Activated T-cell treated with anti-CD3 and anti-CD28 coated beads, Interleukin-2, amount 50 U/mL, for 4 hours (primary cell): ENCODE data around the gene GPR152. TPM values are rescaled to one million over a fixed set of nuclear protein-coding genes. Genes with fewer than 3 reads are reported as not detected.
A peak's percentile ranks its signal among the peaks of the same experiment; 100 is the strongest.

Source experiments
- ATAC-seq, 2 donors: fragments of 200-7000 bp; cut with Tn5 transposase; one replicate each; pipeline ENCODE4 v1.10.0; 2021
- DNase-seq: peaks from one replicate; pipeline ENCODE4 v3.0.0-alpha.2; 2020
- H3K27me3 Mint-ChIP-seq: one replicate; pipeline ENCODE4 v1.8.0; 2021; ENCODE audit warnings: low read depth, mixed read lengths
- H3K36me3 Mint-ChIP-seq: one replicate; pipeline ENCODE4 v1.8.0; 2022; ENCODE audit warnings: mixed read lengths; ENCODE audit not compliant: insufficient read depth
- H3K4me1 Mint-ChIP-seq: one replicate; pipeline ENCODE4 v1.8.0; 2021; ENCODE audit warnings: low read depth, mixed read lengths
- H3K4me3 Mint-ChIP-seq: one replicate; pipeline ENCODE4 v1.8.0; 2021; ENCODE audit warnings: mild to moderate bottlenecking, moderate library complexity, mixed read lengths
- H3K9me3 Mint-ChIP-seq: one replicate; pipeline ENCODE4 v1.8.0; 2021; ENCODE audit warnings: mixed read lengths
- total RNA-seq, 3 donors: library from RNA; stranded (reverse); gene quantifications; one replicate each; pipeline ENCODE4 v1.2.1, GENCODE V29; 2021

The GPR152 gene
- total RNA-seq, 3 donors from 2014 or later, result not detected

- Mint-ChIP-seq H3K4me3 (peak overlapping the region; percentile 74), H3K36me3 (no peaks in the 10 kb centered on the region), H3K4me1 (peaks cover 76% of the 10 kb centered on the region), H3K9me3 (no peaks in the 10 kb centered on the region), H3K27me3 (no peaks in the 10 kb centered on the region)
- DNase-seq (no peak), ATAC-seq (no peak)
These were observed 9.8 kb downstream of the GPR152 start for GRCh38 chr11:67442504-67443404.

DNA sequence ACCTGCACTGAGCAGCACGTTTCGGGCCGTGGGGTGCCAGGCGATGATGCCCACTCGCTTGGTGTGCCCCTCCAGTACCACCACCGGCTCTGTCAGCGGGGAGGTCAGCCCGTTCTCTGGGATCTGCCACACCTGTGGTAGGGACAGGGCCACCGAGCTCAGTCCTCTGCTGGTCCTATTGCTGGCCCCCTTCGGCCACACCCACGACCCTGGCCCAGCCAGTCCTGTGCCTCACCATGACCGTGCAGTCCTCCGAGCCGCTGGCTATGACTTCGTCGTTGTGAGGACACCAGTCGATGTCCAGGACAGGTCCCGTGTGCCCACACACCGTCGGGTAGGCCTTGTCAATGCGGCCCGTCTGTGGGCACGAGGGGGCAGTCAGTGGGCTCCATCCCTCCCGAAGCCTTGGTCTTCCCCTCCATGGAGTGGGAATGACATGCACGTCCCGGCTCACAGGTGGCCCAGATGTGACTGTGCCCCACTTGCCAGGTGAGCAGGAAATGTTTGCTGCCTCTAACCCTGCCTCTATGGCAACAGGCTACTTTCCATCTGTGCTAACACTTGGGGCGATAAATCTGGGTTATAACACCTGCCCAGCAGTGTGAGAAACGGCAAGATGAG lies 10.7 kb downstream of the GPR152 start:
- no peaks in the 10 kb centered on the region for H3K27me3 Mint-ChIP-seq
- H3K36me3 Mint-ChIP-seq, result no peaks in the 10 kb centered on the region
- peaks cover 70% of the 10 kb centered on the region for H3K4me1 Mint-ChIP-seq
- no peaks in the 10 kb centered on the region for H3K9me3 Mint-ChIP-seq
- peak overlapping the region; percentile 74 for H3K4me3 Mint-ChIP-seq
- DNase-seq (no peak), ATAC-seq (no peak)

DNA sequence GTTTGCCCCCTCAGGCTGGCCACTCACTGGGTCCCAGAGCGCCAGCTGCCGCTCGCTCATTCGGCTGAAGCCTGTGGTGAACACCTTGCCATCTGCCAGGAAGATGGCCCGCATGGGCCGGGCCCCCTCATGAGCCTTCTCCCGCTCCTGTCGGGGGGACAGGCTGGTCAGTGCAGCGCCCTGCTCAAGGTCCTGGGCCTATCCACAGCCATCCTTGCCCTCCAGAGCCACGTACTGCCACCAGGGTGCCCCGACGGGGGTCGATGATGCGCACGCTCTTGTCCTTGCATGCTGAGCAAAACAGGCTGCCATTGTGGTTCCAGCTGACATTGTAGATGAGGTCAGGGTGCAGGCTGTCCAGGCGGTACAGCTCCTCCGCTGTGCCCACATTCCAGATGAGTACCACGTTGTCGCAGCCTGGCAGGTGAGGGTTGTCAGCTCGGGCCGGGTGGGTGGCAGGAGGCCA lies 11.4 kb downstream of the GPR152 start:
- H3K36me3 Mint-ChIP-seq, result peaks cover 4% of the 10 kb centered on the region
- H3K4me1 Mint-ChIP-seq, result peaks cover 68% of the 10 kb centered on the region

GRCh38 chr11:67440229-67441097 lies 12.1 kb downstream of the GPR152 start:
- H3K4me1 Mint-ChIP-seq, result peaks cover 65% of the 10 kb centered on the region
- H3K9me3 Mint-ChIP-seq, result no peaks in the 10 kb centered on the region
- ATAC-seq (no peak), DNase-seq (no peak)
- H3K4me3 Mint-ChIP-seq, result peak overlapping the region; percentile 87
- peaks cover 4% of the 10 kb centered on the region for H3K36me3 Mint-ChIP-seq
- no peaks in the 10 kb centered on the region for H3K27me3 Mint-ChIP-seq

More for the DNA sequence above, 11.4 kb downstream of the GPR152 start:
- no peak overlapping the region for H3K4me3 Mint-ChIP-seq
- H3K27me3 Mint-ChIP-seq, result no peaks in the 10 kb centered on the region
- ATAC-seq, result no peak
- DNase-seq, result no peak
- no peaks in the 10 kb centered on the region for H3K9me3 Mint-ChIP-seq

DNA sequence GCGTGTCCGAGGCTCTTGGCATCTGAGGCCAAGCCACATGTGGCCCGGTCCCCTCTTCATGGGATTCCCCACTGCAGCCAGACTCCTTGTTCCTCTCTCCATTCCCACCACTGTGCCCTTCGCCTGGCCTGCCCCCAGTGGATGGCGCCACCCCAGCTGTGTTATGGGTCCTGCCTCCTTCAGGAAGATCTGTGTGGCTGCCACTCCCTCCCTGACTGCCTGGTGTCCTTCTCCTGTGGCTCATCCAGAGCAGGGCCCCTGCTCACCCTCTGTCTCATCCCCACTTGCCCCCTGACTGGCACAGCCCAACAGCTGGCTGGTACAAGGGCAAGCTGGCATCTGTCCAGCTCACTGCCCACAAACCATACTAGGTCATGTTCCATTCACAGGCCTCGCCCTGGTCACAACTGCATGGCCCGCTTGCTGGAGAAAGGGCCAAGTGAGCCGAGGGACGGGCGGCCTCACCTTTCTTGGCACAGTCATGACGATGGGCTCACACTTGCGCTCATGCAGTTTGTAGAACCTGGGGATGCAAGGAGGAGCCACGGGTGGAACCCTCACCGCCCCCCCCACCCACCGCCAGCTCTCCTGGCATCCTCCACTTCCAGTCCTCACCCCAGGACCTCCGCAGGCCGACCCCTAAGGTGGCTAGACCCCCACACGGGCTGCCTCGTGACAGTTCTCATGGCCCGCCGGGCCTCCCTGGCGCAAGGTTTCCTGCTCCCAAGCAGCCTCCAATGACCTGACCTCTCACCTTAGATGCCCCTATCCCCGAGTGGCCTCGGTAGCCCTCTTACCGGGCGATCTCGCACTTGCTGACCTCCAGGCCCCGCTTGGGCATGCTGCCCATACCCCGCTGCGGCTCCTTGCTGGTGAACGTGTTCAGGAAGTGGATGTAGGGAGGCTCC lies 13.0 kb downstream of the GPR152 start:
- ATAC-seq (no peak), DNase-seq (no peak)
- H3K27me3 Mint-ChIP-seq, result no peaks in the 10 kb centered on the region
- H3K9me3 Mint-ChIP-seq, result no peaks in the 10 kb centered on the region
- H3K4me3 Mint-ChIP-seq, result peak overlapping the region; percentile 87
- peaks cover 62% of the 10 kb centered on the region for H3K4me1 Mint-ChIP-seq
- peaks cover 8% of the 10 kb centered on the region for H3K36me3 Mint-ChIP-seq

GRCh38 chr11:67438158-67438902 lies 14.2 kb downstream of the GPR152 start:
- DNase-seq, result peak; percentile 67
- peaks cover 65% of the 10 kb centered on the region for H3K4me1 Mint-ChIP-seq
- H3K4me3 Mint-ChIP-seq, result peak overlapping the region; percentile 87
- H3K27me3 Mint-ChIP-seq, result no peaks in the 10 kb centered on the region
- no peaks in the 10 kb centered on the region for H3K9me3 Mint-ChIP-seq
- peaks cover 11% of the 10 kb centered on the region for H3K36me3 Mint-ChIP-seq
- peak; percentile 49 to 51 for ATAC-seq

DNA sequence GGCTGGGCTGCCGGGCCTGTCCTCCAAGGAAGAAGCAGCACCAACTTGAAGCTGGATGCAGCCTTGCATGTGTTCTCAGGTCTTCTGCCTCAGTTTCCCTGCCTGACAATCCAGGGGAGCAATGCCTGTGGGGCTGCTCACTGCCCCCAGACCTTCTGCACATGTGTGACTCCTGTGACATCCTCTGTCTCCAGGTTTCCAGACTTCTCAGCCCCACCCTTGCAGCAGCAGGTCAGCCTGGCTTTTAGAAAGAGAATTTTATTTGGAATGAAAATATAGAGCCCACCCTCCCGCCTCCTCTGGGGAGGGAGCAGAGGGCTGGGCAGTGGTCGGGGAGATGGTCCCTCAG lies 14.7 kb downstream of the GPR152 start:
- peak overlapping the region; percentile 87 for H3K4me3 Mint-ChIP-seq
- ATAC-seq, result no peak
- H3K9me3 Mint-ChIP-seq, result no peaks in the 10 kb centered on the region
- no peaks in the 10 kb centered on the region for H3K27me3 Mint-ChIP-seq
- DNase-seq, result no peak
- peaks cover 11% of the 10 kb centered on the region for H3K36me3 Mint-ChIP-seq
- H3K4me1 Mint-ChIP-seq, result peaks cover 69% of the 10 kb centered on the region

GRCh38 chr11:67437082-67437808 lies 15.3 kb downstream of the GPR152 start, which contains the start of gene PTPRCAP:
Gene PTPRCAP (minus strand): TSS chr11:67437682. CDS start chr11:67437619, 63 bp downstream.
- H3K36me3 Mint-ChIP-seq, result peaks cover 13% of the 10 kb centered on the region
- ATAC-seq, result peak; percentile 24 to 29

DNA sequence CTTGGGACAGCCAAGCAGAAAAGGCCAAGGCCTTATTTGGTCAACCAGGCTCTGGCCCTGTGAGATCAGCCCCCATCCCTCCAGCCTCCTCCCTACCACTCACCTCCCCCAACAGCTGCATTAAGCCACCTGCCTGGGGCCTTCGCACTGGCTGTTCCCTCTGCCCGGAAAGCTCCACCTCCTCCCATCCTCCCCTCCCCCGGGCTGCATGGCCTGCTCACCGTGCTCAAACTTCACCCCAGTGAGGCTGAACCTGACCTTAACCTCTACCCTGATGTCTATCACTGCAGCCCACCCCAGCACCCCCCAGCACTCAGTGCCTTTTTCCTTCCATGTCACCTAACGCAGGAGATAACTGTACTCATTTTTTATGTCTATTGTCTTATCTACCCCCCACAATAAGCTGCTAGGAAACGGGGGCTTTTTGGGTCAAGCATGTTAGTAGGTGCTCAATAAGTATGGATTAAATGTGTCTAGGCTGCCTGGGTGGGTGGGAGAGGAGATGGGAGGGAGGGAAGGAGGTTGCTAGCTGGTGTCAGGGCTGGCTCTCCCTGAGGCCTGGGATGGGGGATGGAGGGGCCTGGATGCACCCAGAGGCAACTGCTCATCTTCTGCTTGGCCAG lies 16.0 kb downstream of the GPR152 start:
- H3K4me1 Mint-ChIP-seq, result peaks cover 69% of the 10 kb centered on the region
- peaks cover 19% of the 10 kb centered on the region for H3K36me3 Mint-ChIP-seq
- ATAC-seq, result peak; percentile 27 to 31
- peak; percentile 55 for DNase-seq
- H3K4me3 Mint-ChIP-seq, result peak overlapping the region; percentile 87
- no peaks in the 10 kb centered on the region for H3K27me3 Mint-ChIP-seq
- H3K9me3 Mint-ChIP-seq, result no peaks in the 10 kb centered on the region

More at GRCh38 chr11:67437082-67437808, 15.3 kb downstream of the GPR152 start, which contains the start of gene PTPRCAP:
- Mint-ChIP-seq H3K27me3 (no peaks in the 10 kb centered on the region), H3K4me3 (peak within 1 kb of the TSS; percentile 87), H3K4me1 (peaks cover 68% of the 10 kb centered on the region), H3K9me3 (no peaks in the 10 kb centered on the region)
- DNase-seq, result peak; percentile 66

DNA sequence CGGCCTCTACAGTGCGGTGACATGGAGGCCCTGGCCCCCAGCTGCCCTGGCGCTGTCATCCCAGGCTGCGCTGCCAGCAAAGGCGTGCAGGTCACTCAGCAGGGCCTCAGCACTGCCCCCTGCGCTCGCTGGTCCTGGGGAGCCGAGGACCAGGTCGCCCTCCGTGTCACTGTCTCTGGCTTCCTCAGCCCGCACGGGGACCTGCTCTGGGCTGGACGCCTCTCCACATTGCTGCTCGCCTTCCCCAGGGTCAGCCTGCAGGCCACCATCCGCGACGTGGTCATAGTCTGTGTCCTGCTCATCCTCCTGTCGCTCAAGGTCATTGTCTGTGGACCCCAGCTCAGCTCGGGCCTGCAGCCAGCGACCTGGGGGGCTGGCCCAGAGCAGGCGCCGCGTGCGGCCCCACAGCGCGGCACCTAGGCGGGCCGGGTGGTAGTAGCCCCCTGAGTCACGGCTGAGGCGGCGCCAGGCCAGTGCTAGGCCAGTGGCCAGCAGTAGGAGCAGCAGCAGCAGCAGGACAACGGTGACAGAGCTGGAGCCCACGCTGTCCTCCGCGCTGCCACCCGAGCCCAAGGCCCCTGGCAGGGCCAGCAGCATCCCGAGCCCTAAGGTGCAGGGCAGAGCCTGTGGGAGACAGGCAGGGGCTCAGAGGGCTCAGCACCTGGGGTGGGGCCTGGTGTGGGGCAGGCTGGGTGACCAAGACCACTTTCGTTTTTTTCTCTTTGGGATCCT lies 16.6 kb downstream of the GPR152 start:
- H3K27me3 Mint-ChIP-seq, result no peaks in the 10 kb centered on the region
- peaks cover 20% of the 10 kb centered on the region for H3K36me3 Mint-ChIP-seq
- ATAC-seq (peak in 1 of 2 donors; percentile 0), DNase-seq (no peak)
- H3K4me3 Mint-ChIP-seq, result peak overlapping the region; percentile 87
- peaks cover 66% of the 10 kb centered on the region for H3K4me1 Mint-ChIP-seq
- H3K9me3 Mint-ChIP-seq, result no peaks in the 10 kb centered on the region

GRCh38 chr11:67435031-67435726 lies 17.4 kb downstream of the GPR152 start:
- DNase-seq, result no peak
- Mint-ChIP-seq H3K27me3 (no peaks in the 10 kb centered on the region), H3K36me3 (peaks cover 20% of the 10 kb centered on the region), H3K4me3 (peak overlapping the region; percentile 87), H3K9me3 (no peaks in the 10 kb centered on the region), H3K4me1 (peaks cover 62% of the 10 kb centered on the region)
- ATAC-seq, result no peak
